B cell (primary cell): ENCODE results near the gene HAPSTR1. TPM values are rescaled to one million over a fixed set of nuclear protein-coding genes. Genes with fewer than 3 reads are reported as not detected.

ENCODE experiments used
- ATAC-seq: fragments of 200-7000 bp; cut with Tn5 transposase; one replicate; pipeline ENCODE4 v1.10.0; 2021; ENCODE audit warnings: low read depth, mild to moderate bottlenecking, moderate number of reproducible peaks, moderate library complexity
- CTCF ChIA-PET: fragments of 350-600 bp; sonication (Branson Sonifier 250); formaldehyde crosslinking; loops from one replicate; lab custom pipeline; 2021; ENCODE audit warnings: antibody characterized with exemption, inconsistent platforms; lab: Charles Lee
- POLR2A ChIA-PET: fragments of 350-600 bp; sonication (Branson Sonifier 250); formaldehyde crosslinking; loops from one replicate; lab custom pipeline; 2021; ENCODE audit warnings: antibody characterized with exemption; lab: Charles Lee
- DNase-seq: peaks from one replicate; pipeline ENCODE4 v3.0.0; 2013
- H2AFZ ChIP-seq: 2 replicates; pipeline ENCODE4 v1.6.1; 2012; ENCODE audit warnings: mild to moderate bottlenecking, low read depth, low read length; ENCODE audit not compliant: insufficient read depth, poor library complexity, severe bottlenecking
- H3K27ac ChIP-seq, 2 donors: 1 replicate in 1 of 2; 2 replicates in 1 of 2; pipeline ENCODE4 v1.5.1; 2012 to 2013; ENCODE audit warnings: low read length in 2 of 2, mild to moderate bottlenecking in 2 of 2, moderate library complexity in 1 of 2
- H3K27me3 ChIP-seq, 4 experiments: fragments of 200-600 bp in 1 of 4; sonication (generic) in 1 of 4; replicated peaks in 1 of 4; 1 replicate in 2 of 4; 2 replicates in 2 of 4; pipeline versions ENCODE4 v1.6.1 to v1.7.0; 2013 to 2016; ENCODE audit warnings: low read length in 3 of 4, mild to moderate bottlenecking in 2 of 4, mixed read lengths in 1 of 4, moderate library complexity in 1 of 4; ENCODE audit not compliant: insufficient read depth in 4 of 4, control insufficient read depth in 3 of 4; ENCODE audit errors: control extremely low read depth in 1 of 4
- H3K36me3 ChIP-seq, 2 experiments: replicated peaks in 1 of 2; 1 replicate in 1 of 2; 2 replicates in 1 of 2; pipeline versions ENCODE4 v1.6.1 to v1.7.1; 2013; ENCODE audit warnings: low read length in 1 of 2; ENCODE audit not compliant: insufficient read depth in 2 of 2, control insufficient read depth in 1 of 2; ENCODE audit errors: control extremely low read depth in 1 of 2, extremely low read depth in 1 of 2
- H3K4me1 ChIP-seq, 2 donors: fragments of 200-600 bp in 1 of 2; sonication (generic) in 1 of 2; 1 replicate in 1 of 2; 2 replicates in 1 of 2; pipeline versions ENCODE4 v1.5.1 to v1.6.1; 2013 to 2017; ENCODE audit warnings: low read length in 2 of 2; ENCODE audit not compliant: control insufficient read depth in 2 of 2, insufficient read depth in 2 of 2
- H3K4me2 ChIP-seq: replicated peaks from 2 replicates; pipeline ENCODE3; 2012; ENCODE audit warnings: mild to moderate bottlenecking, low read depth, low read length; ENCODE audit not compliant: poor library complexity, severe bottlenecking
- H3K4me3 ChIP-seq, 5 experiments: fragments of 200-600 bp in 1 of 5; sonication (generic) in 1 of 5; 1 replicate in 3 of 5; 2 replicates in 2 of 5; pipeline versions ENCODE4 v1.5.1 to v1.7.0; 2011 to 2016; ENCODE audit warnings: low read length in 4 of 5, mild to moderate bottlenecking in 4 of 5, low read depth in 2 of 5, control low read depth in 1 of 5, moderate library complexity in 1 of 5; ENCODE audit not compliant: insufficient read depth in 1 of 5; ENCODE audit errors: control extremely low read depth in 1 of 5, extremely low read depth in 1 of 5
- H3K79me2 ChIP-seq: fragments of 200-600 bp; sonication (generic); one replicate; pipeline ENCODE4 v1.6.0; 2016; ENCODE audit warnings: low read length; ENCODE audit not compliant: control insufficient read depth, insufficient read depth
- H3K9ac ChIP-seq: fragments of 200-600 bp; sonication (generic); 2 replicates; pipeline ENCODE4 v1.6.1; 2017; ENCODE audit warnings: mild to moderate bottlenecking, low read length, moderate library complexity
- H3K9me3 ChIP-seq, 3 donors: one replicate each; pipeline versions ENCODE4 v1.6.1 to v1.7.1; 2013; ENCODE audit warnings: low read length in 2 of 3; ENCODE audit not compliant: control insufficient read depth in 2 of 3, insufficient read depth in 1 of 3; ENCODE audit errors: control extremely low read depth in 1 of 3
- H4K20me1 ChIP-seq: 2 replicates; pipeline ENCODE4 v1.6.0; 2012; ENCODE audit warnings: mild to moderate bottlenecking, low read length; ENCODE audit not compliant: insufficient read depth, control insufficient read depth, poor library complexity, severe bottlenecking
- H3K27ac Mint-ChIP-seq: one replicate; pipeline ENCODE4 v1.8.0; 2021; ENCODE audit warnings: mixed read lengths
- H3K27me3 Mint-ChIP-seq: one replicate; pipeline ENCODE4 v1.8.0; 2021; ENCODE audit warnings: mixed read lengths
- H3K4me1 Mint-ChIP-seq: one replicate; pipeline ENCODE4 v1.8.0; 2021; ENCODE audit warnings: mixed read lengths
- H3K4me3 Mint-ChIP-seq: one replicate; pipeline ENCODE4 v1.8.0; 2021; ENCODE audit warnings: mixed read lengths
- H3K9me3 Mint-ChIP-seq: one replicate; pipeline ENCODE4 v1.8.0; 2022; ENCODE audit warnings: mixed read lengths; ENCODE audit not compliant: insufficient read depth
- CTCF ChIP-seq: fragments of 200-600 bp; IDR thresholded peaks from one replicate; pipeline ENCODE4 v1.8.0; 2022; ENCODE audit warnings: antibody characterized with exemption, mild to moderate bottlenecking
- EZH2 ChIP-seq: IDR thresholded peaks from 2 replicates; pipeline ENCODE4 v1.6.1; 2012; ENCODE audit warnings: borderline replicate concordance, low read depth, mild to moderate bottlenecking, moderate library complexity, low read length; ENCODE audit not compliant: insufficient read depth, poor library complexity, severe bottlenecking
- WGBS: methylation state at CpG from one replicate; pipeline ENCODE4 v1.1.5; 2013; ENCODE audit warnings: missing lambda C conversion rate; ENCODE audit not compliant: insufficient coverage; 5-methylcytosine and 5-hydroxymethylcytosine counted together
- intact Hi-C: fragments of 100-400 bp; cut with micrococcal nuclease; formaldehyde crosslinking; loops from one replicate; pipeline ENCODE4 v1.10.0; 2022
- polyA plus RNA-seq: library from polyadenylated mRNA; depleted of rRNA; stranded (reverse); fragments of >200 nt; gene quantifications from 2 replicates; pipeline ENCODE4 v1.2.3, GENCODE V29; 2012
- total RNA-seq, 2 donors: library from RNA; stranded (reverse); fragments of 120-200 nt in 1 of 2; gene quantifications; 1 replicate in 1 of 2; 2 replicates in 1 of 2; pipeline versions ENCODE4 v1.2.3 to v1.2.4, GENCODE V29; 2013 to 2022

The HAPSTR1 gene
- total and polyA plus RNA-seq, 2 donors (not counting 1 experiment from before 2014, with no cell fraction given): 35.5 to 99.2 TPM

- no peak for DNase-seq
- no peak for ATAC-seq
- Histone ChIP-seq H2AFZ (no peak overlapping the region), H3K27me3 (no peaks in the 10 kb centered on the region), H4K20me1 (peaks cover 99% of the 10 kb centered on the region), H3K79me2 (peaks cover 100% of the 10 kb centered on the region), H3K9ac (no peak overlapping the region), H3K4me1 (peaks cover 90 to 93% of the 10 kb centered on the region in 2 donors), H3K27ac (peak overlapping the region; percentile 29 to 62), H3K36me3 (peaks cover 7 to 58% of the 10 kb centered on the region in 2 experiments), H3K9me3 (no peaks in the 10 kb centered on the region), H3K4me2 (peak overlapping the region; percentile 53), H3K4me3 (peak overlapping the region in 1 of 5 experiments; percentile 42)
- Mint-ChIP-seq H3K27ac (peak overlapping the region; percentile 81), H3K4me3 (peak overlapping the region; percentile 61), H3K4me1 (peaks cover 89% of the 10 kb centered on the region), H3K9me3 (no peaks in the 10 kb centered on the region), H3K27me3 (no peaks in the 10 kb centered on the region)
- intact Hi-C loops: loop anchor here (1.0 to 10.0 kb wide), 2 partner anchors 7 to 1196 kb away; partner anchors contain the start of gene HAPSTR1
- TF ChIP-seq CTCF (no peak), EZH2 (no peak)
- 67% methylated on average over 1 of the region's 4 CpGs for WGBS
- POLR2A ChIA-PET: no interaction called here
- CTCF ChIA-PET: interaction anchor here (0.7 to 0.9 kb wide), 2 partner anchors 7 to 37 kb away, joined by 3 read pairs; partner anchors contain the start of gene HAPSTR1
Measured at GRCh38 chr16:9098377-9099090, 7.1 kb downstream of the HAPSTR1 start.
